Activated naive CD4-positive, alpha-beta T cell treated with anti-CD3 and anti-CD28 coated beads, Interleukin-2, amount 50 U/mL, for 16 hours (primary cell): Measurements from ENCODE around the gene ISLR.

Experiments used
- DNase-seq: peaks from one replicate; pipeline ENCODE4 v3.0.0-alpha.2; 2020

Gene ISLR

GRCh38 chr15:74173380-74174218 is at the start of gene ISLR:
Gene ISLR, plus strand, starts transcription at chr15:74173710. Its CDS starts 1,149 bp downstream, at chr15:74174859.
- DNase-seq: no peak

DNA sequence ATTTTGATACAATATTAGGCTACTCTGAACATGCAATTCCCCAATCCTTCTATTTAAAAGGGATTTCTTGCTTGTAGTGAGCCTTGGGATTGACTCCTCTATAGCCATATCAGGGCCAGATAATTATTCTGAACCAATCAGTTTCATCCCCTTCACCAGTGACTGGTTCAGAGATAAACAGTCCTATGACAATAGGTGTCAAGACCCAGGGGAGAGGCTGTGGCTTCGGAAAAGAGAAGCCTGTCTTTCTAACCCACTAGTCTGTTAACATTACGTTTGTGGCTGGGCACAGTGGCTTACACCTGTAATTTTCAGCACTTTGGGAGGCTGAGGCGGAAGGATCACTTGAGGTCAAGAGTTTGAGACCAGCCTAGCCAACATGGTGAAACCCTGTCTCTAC is 49.3 kb upstream of the ISLR start:
- no peak for DNase-seq

GRCh38 chr15:74124759-74125158 is 48.8 kb upstream of the ISLR start:
- DNase-seq: no peak

GRCh38 chr15:74127255-74127953 is 46.1 kb upstream of the ISLR start:
- DNase-seq: peak; percentile 87

- DNase-seq: no peak
These were observed 45.3 kb upstream of the ISLR start for GRCh38 chr15:74127954-74128784.

DNA sequence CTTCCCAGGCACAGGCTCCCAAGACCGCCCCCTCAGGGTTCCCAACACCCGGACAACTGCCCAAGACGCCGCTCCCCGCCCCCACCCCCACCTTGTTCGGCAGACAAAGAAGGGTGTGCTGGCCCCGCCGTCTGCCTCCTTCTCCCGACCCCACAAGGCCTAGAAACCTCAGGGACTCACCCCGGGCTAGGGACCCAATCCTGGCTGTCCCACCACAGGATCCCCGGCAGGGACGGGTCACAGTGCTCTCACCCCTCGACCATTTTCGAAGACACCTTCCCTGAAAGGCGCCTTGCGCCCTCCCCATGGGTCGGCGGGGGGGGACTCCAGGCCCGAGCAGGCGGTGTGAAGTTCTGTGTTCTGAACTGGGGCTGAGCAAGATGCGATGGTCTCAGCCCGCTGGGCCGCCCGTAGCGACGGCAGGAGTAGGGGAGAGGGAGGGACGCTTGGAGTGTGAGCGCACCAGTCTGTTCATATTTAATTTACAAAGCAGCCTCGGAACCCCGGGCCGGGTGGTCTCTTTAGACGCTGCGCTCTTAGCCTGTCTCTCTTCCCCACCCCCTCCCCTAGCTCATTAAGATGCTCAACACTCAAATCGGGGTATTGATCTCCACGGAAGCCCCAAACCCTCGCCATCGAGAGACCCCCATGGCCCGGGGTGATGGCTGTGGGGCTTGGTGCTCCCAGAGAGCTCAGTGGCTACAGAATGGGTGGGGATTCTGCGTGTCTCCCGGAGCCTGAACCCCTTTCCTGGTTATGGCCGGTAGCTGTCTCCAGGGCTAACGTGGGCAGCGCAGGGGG is 44.5 kb upstream of the ISLR start:
- DNase-seq: no peak

- DNase-seq: no peak
These were observed 43.8 kb upstream of the ISLR start for GRCh38 chr15:74129586-74130154.

- no peak for DNase-seq
These were observed 43.2 kb upstream of the ISLR start, which contains the start of gene ISLR2 for GRCh38 chr15:74130155-74130848. Gene ISLR2, plus strand, starts transcription at chr15:74130586. Its CDS starts 2,169 bp downstream, at chr15:74132755.

DNA sequence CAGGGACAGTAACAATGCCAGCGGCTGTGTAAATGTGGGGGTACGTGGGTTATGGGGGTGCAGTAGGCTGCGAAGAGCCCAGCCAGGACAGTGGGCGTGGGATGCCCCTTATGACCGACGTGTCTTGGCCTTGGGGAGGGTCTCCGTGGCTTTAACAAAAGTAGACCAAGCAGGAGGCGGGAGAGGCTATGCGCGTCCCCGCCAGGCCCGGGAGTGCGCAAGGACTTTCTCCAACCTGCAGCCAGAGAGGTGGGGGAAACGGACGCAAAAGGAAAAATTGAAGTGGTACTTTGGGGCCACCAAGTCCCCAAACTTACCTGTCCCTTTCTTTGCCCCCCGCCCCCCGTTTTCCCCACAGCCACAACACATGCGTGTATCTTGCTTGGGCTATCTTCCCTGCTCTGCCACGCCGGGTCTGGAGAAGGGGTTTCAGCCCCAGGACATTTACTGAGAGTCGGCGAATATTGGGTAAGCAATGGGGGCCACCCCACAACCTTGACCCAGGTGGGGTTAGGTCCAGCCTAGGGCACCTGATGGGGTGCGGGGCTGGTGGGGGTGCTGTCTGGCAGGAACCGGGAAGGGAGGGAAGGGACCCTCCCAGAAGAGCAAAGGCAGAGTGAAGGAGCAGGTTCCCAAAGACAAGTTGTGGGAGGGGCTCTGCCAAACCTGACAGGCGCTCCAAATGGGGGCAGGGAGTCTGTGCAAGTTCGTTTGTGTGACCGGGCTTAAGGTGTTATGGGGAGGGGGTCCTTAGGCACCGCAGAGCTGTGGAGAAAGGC is 42.5 kb upstream of the ISLR start:
- no peak for DNase-seq

DNA sequence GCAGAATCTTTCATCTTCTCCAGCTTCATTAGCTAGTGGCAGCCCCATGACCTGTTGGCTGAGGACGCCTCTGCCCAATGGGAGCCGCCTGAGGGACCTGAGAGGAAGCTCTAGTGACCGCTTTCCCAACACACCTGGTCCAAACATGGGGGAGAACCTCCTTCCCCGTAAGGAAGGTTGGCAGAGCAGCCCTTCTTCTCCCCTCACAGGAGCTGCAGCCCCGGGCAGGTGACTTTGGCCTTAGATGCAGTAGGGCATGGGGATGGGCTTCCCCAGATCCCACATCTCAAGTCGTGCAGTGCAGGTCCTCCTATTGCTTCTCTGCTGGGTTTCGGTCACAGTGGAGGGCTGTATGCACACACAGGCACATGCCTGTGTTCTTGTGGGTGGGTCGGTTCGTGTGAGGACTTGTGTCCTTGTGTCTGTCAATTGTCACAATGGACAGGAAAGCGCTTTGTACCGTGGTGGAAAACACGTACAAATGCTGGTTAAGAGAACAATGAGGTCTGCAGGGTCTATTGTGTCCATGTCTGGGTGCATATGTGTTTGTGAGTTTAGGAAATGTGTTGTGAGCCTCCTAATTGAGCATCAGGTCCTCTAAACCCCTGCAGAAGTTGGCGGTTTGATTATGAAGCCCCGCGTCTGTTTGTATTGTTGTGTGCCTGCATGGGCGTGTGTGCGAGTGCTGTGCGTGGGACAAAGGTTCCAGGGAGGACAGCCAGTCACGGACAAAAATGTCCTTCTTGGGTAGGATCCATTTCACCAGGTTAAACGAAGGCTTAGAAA is 41.7 kb upstream of the ISLR start:
- DNase-seq: no peak

DNA sequence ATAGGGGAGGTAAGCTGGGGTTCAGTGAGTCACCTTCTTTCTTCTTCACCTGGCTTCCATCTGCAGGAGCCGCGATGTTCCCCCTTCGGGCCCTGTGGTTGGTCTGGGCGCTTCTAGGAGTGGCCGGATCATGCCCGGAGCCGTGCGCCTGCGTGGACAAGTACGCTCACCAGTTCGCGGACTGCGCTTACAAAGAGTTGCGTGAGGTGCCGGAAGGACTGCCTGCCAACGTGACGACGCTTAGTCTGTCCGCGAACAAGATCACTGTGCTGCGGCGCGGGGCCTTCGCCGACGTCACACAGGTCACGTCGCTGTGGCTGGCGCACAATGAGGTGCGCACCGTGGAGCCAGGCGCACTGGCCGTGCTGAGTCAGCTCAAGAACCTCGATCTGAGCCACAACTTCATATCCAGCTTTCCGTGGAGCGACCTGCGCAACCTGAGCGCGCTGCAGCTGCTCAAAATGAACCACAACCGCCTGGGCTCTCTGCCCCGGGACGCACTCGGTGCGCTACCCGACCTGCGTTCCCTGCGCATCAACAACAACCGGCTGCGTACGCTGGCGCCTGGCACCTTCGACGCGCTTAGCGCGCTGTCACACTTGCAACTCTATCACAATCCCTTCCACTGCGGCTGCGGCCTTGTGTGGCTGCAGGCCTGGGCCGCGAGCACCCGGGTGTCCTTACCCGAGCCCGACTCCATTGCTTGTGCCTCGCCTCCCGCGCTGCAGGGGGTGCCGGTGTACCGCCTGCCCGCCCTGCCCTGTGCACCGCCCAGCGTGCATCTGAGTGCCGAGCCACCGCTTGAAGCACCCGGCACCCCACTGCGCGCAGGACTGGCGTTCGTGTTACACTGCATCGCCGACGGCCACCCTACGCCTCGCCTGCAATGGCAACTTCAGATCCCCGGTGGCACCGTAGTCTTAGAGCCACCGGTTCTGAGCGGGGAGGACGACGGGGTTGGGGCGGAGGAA is 40.5 kb upstream of the ISLR start:
- DNase-seq: no peak

- DNase-seq: no peak
These were observed 39.7 kb upstream of the ISLR start for GRCh38 chr15:74133694-74134386.

GRCh38 chr15:74134387-74135027 is 39.0 kb upstream of the ISLR start:
- no peak for DNase-seq

DNA sequence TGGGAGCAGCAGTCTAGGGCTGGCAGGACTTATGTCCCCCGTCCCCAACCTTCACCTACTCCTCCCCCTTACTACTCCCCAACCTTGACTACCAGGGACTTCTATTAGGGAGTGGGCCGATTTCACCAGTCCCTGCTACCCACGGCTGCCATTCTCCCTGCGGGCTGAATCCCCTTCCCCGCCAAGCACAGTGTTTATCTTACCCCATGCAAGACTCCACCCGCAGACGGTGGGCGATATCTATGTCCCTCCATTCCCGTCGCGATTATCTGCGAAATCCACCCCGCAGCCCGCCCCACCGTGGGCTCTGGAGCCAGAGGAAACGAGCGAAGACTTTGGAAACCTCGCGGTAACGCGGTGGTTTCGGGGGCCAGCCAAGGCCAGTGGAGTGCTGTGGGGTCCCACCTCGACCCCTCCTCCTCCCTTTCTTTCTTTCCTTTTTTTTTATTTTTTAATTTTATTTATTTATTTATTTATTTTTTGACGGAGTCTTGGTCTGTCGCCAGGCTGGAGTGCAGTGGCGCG is 38.4 kb upstream of the ISLR start:
- no peak for DNase-seq

GRCh38 chr15:74136540-74136813 is 37.0 kb upstream of the ISLR start:
- DNase-seq: no peak

DNA sequence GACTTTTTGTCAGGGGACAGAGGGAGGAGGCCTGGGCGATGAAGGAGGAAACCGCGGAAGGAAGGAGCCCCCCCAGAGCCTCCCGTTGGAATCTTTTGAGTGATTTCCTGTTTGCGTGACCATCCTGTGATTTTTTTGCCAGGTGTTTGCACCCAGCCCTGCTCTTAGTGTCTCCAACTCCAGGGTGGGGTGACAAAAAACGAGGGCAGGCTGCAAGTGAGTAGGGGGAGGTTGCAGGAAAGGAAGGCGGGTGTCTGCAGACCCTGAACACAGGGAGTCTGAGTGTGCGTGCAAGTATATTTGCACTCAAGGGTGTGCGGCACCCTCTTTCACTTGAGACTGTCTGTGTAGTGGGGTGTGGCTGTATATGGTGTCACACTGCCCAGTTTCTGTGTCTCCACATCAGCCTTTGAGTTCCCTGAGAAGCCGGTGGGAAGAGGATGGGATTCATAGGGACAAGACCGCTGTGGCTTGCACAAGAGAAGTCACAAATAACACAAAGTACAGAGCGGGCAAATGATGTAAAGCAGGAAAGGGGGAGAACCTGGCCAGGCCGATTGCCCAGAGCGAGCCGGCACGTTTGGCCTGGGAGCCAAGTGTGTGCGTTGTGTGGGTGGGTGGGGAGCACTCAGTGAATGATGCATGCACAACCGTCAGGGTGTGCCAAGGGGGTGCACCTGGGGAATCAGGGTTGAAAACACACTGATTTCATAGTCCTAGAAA is 36.5 kb upstream of the ISLR start:
- no peak for DNase-seq

DNA sequence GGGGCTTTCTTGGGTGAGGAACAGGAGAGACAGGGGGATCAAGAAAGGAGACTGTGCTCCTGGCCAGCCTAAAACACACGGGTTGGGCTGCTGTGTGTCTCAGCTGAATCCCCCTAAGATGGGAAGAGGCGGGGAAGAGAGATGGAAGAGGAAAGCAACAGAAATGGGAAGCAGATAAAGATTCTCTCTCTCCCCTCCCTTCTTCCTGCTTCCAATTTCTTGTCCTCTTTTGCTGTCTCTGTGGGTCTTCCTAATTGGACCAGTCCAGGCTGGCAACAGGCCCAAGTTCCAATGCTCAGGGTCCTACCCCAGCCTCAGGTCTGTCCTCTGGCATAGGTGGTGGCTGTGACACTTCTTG is 36.0 kb upstream of the ISLR start:
- DNase-seq: no peak
